Measurements from ENCODE around the gene AOPEP. TPM values are rescaled to one million over a fixed set of nuclear protein-coding genes. Genes with fewer than 3 reads are reported as not detected.

Gene AOPEP
- total RNA-seq, 1 experiment from 2014 or later: 15.0 TPM

- Histone ChIP-seq H4K20me1 (ENCODE audit: control insufficient read depth, insufficient read depth, insufficient read length) (no peaks in the 10 kb centered on the region), H4K5ac (ENCODE audit: insufficient read length, low read depth, low read length) (no peak overlapping the region), H3K79me1 (ENCODE audit: insufficient read depth, low read depth, low read length, poor library complexity, severe bottlenecking) (no peaks in the 10 kb centered on the region), H3K27ac (ENCODE audit: insufficient read length, low read depth, low read length) (no peak overlapping the region), H3K18ac (ENCODE audit: insufficient read length, low read depth, low read length) (no peak overlapping the region), H4K8ac (replicated peaks; ENCODE audit: insufficient read length, low read depth, low read length) (no peak overlapping the region), H3T11ph (ENCODE audit: low read length) (no peak overlapping the region), H2AFZ (ENCODE audit: low read length) (no peak overlapping the region), H2AK5ac (ENCODE audit: insufficient read length, low read length) (no peak overlapping the region), H3K23ac (ENCODE audit: insufficient read length, low read depth, low read length) (no peak overlapping the region), H2BK12ac (ENCODE audit: insufficient read length, low read depth, low read length) (no peak overlapping the region), H2BK120ac (ENCODE audit: low read depth, low read length, poor library complexity, severe bottlenecking) (no peak overlapping the region), H3K27me3 (ENCODE audit: insufficient read depth, low read length) (no peaks in the 10 kb centered on the region), H3K9ac (ENCODE audit: extremely low read depth, insufficient read length, low read length) (no peak overlapping the region), H3K4ac (ENCODE audit: low read depth, low read length) (no peak overlapping the region), H4K91ac (ENCODE audit: insufficient read length, low read depth, low read length) (no peak overlapping the region), H3K56ac (ENCODE audit: insufficient read length, low read depth, low read length) (no peak overlapping the region), H3K14ac (ENCODE audit: insufficient read depth, low read length) (no peak overlapping the region), H2BK20ac (ENCODE audit: low read depth, low read length, poor library complexity, severe bottlenecking) (no peak overlapping the region), H3K9me3 (ENCODE audit: control insufficient read depth, low read depth, low read length) (no peaks in the 10 kb centered on the region), H3K23me2 (ENCODE audit: insufficient read length, low read depth, low read length, poor library complexity, severe bottlenecking) (no peaks in the 10 kb centered on the region), H3K79me2 (ENCODE audit: insufficient read depth, low read length) (no peaks in the 10 kb centered on the region), H2BK5ac (ENCODE audit: insufficient read length, low read length) (no peak overlapping the region), H3K4me2 (ENCODE audit: insufficient read depth, insufficient read length, low read length) (no peak overlapping the region), H3K4me1 (ENCODE audit: insufficient read depth, low read length) (no peaks in the 10 kb centered on the region), H2BK15ac (ENCODE audit: low read depth, low read length) (no peak overlapping the region)
- peaks cover 4 to 13% of the 10 kb centered on the region in 2 experiments; a peak in 3 of 4 replicates for H3K4me1 Mint-ChIP-seq
- no peak for TF ChIP-seq CTCF (conservative IDR thresholded peaks at IDR 0.05)
- peaks cover 8 to 16% (median 8%) of the 10 kb centered on the region in 3 experiments; a peak in 6 of 7 replicates for H3K36me3 Mint-ChIP-seq (ENCODE audit: insufficient read depth in 1 of 3, low read depth in 3 of 3)
- H3K4me3 Mint-ChIP-seq: no peak overlapping the region
- H3K27me3 Mint-ChIP-seq (ENCODE audit: low read depth): no peaks in the 10 kb centered on the region
- no peak for DNase-seq
- H3K9me3 Mint-ChIP-seq: no peaks in the 10 kb centered on the region; a peak in 1 of 5 replicates
- WGBS (ENCODE audit: extremely low coverage, insufficient read length, low lambda C conversion rate): no CpG with 5 or more reads among the region's 2 CpGs
- H3K27ac Mint-ChIP-seq: peak overlapping the region in 1 of 3 experiments; percentile 23; a peak in 1 of 7 replicates
These were observed 85.8 kb downstream of the AOPEP start for GRCh38 chr9:94812343-94812742.
